Activated CD8-positive, alpha-beta memory T cell treated with anti-CD3 and anti-CD28 coated beads, Interleukin-2, amount 50 U/mL, for 48 hours (primary cell): ENCODE results near the gene AMZ2.
"Not testable (repeated sequence)": the region's sequence is repeated elsewhere in the genome, so short reads cannot be mapped to it uniquely, and the experiment has no call there.

Experiments used
- DNase-seq: peaks from one replicate; pipeline ENCODE4 v3.0.0-alpha.2; 2020

AMZ2 gene

DNA sequence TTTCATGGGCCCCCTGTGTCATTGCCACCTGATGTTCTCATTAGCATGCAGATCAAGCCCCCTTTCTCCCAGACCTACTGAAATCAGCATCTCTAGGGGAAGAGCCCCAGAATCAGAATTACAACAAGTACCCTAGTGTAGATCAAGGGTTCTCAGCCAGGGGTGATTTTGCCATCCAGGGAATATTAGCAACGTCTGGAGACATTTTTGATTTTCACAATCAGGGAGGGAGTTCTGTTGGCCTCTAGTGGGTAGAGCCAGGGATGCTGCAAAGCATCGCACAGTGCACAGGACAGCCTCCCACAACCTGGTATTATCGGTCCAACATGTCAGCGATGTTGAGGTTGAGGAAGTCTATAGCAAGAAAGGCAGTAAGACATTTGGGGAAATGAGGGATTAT lies 7.3 kb downstream of the AMZ2 start:
- no peak for DNase-seq

DNA sequence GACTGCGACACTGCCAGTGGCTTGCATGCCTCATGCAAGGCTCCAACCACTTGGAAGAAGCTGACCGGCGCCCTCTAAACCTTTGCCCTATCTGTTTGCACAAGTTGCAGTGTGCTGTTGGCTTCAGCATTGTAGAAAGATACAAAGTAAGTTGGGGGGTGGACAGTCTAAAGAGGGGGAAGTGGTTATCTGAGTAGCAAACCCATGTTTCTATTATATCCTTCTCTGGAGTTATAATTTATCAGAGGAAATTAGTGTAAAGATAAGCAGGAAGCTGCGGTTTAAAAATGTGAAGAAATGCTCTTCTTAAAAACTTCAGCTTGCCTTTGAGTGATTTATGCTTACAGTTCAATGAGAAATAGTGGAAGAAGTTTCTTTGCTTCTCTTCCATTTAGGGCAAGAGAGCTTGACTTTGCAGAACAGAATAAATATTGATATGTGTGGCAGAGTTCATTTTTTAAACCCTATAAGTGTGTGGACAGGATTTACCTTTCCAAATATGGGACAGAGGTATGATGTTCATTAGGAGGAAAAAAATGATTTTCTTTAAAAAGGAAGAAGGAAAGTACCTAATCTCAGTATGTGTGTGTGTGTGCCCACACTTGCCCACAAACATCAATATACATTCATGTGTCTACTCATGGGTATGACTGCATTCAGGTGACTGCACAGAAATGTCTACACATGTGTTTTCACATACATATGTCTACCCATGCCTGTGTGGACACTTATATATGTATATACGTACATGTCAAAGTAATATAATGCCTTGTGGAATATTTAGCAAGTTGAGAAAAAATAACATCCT lies 8.1 kb downstream of the AMZ2 start:
- no peak for DNase-seq

DNA sequence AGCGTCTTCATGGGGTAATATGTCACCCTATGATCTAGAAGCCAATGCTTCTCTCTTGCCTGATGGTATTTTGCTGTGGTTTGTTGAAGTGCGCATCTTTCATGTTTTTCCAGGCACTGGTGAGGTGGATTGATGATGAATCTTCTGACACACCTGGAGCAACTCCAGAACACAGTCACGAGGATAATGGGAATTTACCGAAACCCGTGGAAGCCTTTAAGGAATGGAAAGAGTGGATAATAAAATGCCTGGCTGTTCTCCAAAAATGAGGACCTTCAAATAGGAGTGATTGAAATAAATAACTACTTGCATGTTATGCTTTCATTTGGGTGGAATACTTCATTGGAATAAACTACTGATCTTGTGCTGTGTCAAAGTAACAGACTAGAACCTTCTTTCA lies 8.9 kb downstream of the AMZ2 start:
- not testable (repeated sequence) for DNase-seq

DNA sequence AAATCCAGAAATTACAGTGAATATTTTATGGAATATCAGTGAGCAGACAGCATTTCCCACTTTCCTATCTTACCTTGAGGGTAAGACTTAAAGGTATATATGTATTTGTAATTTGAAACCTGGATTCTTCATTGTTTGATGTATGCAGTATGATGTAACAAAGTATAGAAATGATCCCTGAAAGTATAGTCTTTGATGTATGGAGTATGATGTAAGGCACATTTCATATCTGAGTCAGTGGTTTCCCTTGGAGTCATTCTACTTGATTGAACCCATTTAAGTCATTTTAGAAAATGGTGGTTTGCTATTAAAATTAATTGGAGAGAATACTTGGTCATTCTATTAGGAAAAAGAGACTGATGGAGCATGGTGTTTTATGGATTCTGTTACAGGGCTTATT lies 10.1 kb downstream of the AMZ2 start:
- no peak for DNase-seq

DNA sequence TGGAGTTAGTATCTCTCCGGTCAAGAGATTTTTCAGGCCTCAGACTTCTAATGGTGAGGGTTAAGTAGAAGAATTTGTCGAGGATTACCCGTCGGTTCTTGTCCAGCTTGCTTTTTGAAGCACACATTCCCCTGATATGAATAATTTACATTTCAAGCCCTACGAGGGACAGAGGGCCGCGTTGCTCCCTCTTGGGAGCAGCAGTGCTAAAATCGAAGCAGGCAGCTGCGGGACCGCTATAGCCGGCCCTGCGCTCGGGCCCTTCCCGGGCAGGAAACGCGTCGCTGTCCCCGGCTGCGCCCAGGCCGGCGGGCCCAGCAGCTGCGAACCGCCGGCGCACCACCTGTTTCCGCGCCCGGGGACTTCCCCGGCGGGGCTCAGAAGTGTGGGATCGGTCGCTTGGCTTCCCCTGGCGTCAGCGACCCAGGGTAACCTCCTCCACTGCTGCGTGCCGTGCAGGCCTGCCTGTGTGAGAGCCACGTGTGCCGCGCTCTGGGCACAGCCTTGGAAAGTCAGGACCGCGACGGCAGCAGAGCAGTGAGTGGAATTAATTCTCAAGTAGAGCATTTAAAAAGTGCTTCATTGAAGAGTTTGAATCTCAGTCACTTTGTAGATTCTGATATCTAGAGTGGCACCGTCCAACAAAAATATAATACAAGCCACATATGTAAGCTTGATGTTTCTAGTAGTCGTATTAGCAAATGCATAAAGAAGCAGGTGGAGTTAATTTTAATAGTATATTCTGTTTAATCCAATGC lies 11.2 kb downstream of the AMZ2 start:
- DNase-seq = peak; percentile 85

DNA sequence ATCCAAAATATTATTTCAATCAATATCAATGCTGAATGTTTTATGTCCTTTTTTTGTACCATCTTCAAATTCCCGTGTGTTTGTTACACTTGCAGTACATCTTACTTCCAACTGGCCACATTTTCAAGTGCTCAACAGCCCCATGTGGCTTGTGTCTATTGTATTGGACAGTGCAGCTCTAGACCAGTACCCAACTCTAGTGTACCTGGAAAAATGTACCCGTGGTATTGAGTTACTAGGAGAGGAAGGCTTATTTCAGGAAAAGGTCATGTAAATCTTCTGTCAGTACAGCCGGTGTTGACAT lies 11.8 kb downstream of the AMZ2 start:
- DNase-seq = not testable (repeated sequence)

DNA sequence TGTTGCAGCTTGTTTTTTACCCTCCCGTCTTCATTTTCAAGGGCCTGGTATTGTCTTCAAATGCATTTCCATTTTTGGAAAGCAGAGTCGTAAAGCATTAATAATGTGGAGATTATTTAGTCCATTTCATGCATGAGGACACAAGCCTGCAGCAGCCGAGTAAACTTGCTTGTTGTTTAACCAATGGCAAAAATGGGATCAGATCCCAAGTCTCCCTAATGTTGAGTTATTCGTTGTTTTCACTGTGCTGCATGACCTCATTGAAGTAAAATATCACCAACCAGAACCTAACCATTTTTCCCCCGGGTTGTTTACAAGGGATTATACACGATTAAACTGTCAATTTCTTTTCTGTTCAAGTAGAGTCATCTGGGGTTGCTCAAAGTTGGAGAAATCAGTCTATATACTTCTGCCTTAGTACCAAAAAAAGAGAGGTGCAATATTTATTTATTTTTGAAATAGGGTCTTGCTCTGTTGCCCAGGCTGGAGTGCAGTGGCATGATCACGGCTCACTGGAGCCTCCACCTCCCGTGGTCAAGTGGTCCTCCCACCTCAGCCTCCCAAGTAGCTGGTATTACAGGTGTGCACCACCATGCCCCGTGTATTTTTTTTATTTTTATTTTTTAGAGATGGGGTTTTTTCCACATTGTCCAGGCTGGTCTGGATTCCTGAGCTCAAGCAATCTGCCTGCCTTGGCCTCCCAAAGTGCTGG lies 12.4 kb downstream of the AMZ2 start:
- DNase-seq = no peak

DNA sequence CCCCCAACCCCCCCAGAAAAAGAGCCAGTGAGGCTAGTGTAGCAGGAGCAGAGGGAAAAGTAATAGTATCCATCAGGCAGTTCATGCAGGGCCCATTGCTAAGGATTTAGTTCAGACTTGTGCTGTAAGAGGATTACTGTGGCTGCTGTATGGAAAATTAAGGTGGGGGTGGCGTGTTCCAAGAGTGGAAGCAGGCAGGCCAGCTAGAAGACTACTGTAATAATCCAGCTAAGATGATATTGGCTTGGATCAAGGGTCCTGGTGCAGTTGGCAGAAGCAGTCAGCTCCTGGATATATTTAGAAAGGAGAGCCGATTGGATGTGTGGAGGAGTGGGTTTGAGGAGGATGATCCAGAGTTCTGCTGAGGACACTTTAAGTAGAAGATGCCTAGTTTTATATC lies 14.6 kb downstream of the AMZ2 start:
- DNase-seq = not testable (repeated sequence)

DNA sequence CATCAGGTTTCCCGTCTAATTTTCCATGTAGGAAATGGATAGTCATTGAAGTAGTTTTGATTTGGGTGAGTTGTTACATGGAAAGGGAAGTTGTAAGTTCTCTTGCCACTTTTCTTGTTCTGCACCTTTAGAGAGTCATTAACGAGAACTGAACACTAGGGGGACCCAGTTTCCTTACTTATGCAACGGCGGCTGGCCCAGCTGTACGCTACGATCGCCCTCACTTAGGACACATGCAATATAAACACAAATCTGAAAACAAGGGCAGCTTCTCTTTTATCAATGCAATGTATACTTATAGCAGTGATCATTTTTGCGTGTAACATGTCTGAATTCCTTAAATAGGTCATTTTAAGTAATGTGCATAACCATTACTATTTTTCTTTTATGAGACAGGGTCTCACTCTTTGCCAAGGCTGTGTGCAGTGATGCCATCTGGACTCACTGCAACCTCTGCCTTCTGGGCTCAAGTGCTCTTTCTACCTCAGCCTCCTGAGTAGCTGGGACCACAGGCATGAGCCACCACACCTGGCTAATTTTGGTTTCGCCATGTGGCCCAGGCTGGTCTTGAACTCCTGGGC lies 15.3 kb downstream of the AMZ2 start:
- DNase-seq = not testable (repeated sequence)

DNA sequence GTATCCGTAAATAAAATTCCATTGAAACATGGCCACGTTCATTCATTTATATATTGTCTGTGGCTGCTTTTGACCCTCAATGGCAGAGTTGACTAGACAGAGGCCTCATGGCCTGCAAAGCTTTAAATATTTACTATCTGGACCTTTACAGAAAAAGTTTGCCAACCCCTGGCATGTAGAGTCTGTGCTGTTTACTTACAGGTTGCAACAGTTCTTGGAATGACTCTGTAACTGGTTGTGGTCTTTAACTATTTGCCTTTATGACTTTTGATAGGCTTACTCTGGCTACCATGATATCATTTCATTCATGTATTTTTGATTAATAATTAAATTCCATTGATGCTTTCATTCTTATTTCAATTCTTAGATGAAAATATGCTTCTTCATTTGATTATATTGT lies 18.0 kb downstream of the AMZ2 start:
- not testable (repeated sequence) for DNase-seq

DNA sequence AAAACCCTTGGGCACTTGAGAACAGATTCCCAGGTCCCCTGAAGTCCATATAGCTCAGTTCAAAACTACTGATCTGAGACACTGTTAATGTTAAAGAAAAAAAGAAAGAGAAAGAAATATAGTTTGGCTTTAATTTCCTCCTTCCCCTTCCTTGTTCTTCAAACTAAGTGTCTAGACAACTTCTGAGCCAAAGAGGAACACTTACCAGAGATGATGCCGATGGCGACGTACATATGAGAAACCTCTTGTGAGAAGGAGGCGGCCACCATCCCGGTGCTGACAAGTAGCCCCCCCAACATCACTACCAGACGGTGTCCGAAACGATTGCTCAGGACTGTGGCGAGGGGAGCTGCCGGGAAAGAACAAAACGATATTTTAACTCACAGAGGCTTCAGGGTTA lies 25.9 kb downstream of the AMZ2 start:
- no peak for DNase-seq

DNA sequence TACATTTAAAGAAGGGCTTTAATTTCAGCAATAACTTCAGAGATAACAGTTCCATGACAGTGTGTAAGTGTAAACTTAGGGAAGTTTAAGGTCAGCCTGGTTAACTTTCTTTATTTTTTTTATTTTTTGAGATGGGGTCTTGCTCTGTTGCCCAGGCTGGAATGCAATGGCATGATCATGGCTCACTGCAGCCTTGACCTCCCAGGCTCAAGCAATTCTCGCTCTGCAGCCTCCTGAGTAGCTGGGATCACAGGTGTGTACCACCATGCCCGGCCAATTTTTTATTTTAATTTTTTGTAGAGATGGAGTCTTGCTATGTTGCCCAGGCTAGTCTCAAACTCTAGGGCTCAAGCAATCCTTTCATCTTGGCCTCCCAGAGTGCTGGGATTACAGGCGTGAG lies 28.5 kb downstream of the AMZ2 start:
- not testable (repeated sequence) for DNase-seq

DNA sequence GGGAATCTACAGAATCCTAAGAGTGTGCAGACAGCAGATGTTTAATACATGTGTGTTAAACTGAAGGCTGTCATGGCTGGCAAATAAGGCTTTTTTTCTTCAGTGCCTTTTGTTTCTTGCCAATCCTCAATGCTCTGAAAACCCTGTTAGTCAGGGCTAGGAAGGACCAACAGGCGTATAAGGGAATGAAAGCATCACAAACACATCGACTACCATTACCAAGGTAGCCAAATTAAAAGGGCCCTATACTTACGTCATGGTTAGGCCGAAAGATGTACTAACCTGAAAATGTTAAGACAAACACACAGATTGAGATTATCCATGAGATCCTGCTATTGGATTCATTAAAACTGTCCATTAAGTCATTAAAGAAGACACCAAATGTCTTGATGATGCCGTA lies 30.0 kb downstream of the AMZ2 start:
- DNase-seq = no peak

DNA sequence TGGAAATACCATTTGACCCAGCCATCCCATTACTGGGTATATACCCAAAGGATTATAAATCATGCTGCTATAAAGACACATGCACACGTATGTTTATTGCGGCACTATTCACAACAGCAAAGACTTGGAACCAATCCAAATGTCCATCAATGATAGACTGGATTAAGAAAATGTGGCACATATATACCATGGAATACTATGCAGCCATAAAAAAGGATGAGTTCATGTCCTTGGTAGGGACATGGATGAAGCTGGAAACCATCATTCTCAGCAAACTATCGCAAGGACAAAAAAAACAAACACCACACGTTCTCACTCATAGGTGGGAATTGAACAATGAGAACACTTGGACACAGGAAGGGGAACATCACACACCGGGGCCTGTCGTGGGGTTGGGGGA lies 34.1 kb downstream of the AMZ2 start:
- not testable (repeated sequence) for DNase-seq

DNA sequence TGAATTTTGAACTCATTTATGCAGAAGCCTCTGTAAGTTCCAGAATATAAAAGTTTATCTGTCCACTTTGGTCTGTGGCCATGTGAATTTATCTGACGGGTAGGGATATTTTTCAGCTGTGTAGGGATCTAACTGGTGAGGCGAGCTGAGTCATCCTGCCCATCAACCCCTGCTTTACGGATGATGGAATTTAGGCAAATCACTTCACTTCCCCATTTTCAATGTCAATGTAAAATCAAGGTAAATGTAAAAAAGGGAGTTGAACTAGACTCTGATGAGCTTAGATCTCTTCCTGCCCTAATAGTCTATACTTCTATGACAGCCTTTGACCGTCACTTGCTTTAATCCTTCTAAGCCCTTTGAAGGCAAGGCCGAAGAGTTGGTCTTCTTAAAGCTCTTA lies 40.5 kb downstream of the AMZ2 start:
- DNase-seq = no peak

DNA sequence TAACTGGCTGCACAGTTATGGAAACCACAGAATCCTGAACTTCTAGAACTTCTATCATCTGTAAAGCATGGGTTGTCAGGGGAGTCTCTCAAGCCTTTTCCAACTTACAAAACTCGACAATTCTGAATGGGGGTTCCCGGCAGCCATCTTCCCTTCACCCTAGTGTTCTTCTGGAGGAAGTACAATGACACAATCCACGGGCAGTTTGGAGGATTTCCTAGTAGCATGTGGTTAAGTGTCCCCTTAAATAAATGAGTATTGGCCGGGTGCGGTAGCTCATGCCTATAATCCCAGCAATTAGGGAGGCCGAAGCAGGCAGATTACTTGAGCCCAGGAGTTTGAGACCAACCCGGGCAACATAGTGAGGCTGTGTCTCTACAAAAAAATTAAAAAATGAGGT lies 41.0 kb downstream of the AMZ2 start:
- no peak for DNase-seq

DNA sequence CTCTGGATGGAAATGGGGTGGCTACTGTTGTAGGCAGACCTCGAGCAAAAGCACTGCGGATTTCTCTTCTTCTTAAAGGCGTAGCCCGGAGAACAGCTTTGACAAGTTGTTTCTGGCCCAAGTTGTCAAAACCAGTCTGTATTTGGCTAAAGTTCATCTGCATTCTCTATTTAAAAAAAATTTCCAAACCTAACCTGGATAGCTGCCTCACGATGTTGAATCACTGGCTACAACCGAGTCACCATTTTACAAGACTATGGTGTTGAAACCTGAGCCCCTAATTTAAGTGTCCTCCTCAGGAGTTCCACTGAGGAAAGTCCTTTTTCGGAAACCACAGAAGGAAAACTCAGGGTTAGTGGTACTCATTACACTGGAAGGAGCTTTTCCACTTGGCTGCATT lies 41.6 kb downstream of the AMZ2 start:
- no peak for DNase-seq

DNA sequence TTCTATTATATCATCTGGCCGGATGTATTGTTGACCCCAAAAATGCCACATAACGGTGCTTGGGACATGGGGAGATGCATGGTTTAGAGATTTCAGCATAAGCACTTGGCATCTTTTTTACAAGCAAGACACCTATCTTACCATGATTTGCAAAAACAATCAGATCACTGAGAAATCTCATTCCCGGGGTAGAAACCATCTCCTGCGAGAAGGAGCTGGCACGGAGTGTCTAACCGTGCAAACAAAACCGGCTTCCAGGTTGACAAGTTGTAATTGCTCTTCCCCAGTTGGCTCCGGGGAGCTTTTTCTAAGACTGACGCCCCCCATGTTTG lies 42.1 kb downstream of the AMZ2 start:
- no peak for DNase-seq

DNA sequence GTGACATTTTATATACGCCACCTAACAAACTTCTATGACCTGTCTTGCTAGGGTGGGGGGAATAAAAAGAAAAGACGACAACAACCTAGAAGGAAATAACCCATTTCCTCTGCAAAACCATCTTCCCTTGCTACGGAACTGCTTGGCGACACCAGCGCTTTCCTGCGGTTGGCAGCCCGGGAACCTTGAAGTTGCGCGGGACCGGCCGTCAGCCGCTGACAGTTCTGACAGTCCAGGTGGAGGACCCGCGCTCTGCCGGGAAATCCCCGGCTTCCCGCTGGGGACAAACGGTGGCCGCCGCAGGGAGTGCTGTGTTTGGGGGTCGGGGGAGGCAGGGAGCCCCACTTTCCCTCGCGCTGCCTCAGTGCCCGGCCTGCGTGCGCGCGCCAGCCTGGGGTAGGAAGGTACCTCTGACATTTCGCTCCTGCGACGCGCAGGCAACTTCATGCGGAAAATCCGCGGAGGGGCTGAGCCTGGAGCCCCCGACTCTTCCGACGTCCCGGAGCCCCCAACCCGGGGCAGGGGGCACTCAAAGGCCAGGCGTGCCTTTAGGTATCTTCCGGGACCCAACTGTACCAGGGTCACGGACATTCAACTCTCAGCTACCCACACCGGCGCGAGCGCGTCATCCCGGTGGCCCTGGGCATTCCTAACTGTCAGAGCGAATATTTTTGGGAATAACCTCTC lies 42.6 kb downstream of the AMZ2 start:
- DNase-seq = peak; percentile 78

DNA sequence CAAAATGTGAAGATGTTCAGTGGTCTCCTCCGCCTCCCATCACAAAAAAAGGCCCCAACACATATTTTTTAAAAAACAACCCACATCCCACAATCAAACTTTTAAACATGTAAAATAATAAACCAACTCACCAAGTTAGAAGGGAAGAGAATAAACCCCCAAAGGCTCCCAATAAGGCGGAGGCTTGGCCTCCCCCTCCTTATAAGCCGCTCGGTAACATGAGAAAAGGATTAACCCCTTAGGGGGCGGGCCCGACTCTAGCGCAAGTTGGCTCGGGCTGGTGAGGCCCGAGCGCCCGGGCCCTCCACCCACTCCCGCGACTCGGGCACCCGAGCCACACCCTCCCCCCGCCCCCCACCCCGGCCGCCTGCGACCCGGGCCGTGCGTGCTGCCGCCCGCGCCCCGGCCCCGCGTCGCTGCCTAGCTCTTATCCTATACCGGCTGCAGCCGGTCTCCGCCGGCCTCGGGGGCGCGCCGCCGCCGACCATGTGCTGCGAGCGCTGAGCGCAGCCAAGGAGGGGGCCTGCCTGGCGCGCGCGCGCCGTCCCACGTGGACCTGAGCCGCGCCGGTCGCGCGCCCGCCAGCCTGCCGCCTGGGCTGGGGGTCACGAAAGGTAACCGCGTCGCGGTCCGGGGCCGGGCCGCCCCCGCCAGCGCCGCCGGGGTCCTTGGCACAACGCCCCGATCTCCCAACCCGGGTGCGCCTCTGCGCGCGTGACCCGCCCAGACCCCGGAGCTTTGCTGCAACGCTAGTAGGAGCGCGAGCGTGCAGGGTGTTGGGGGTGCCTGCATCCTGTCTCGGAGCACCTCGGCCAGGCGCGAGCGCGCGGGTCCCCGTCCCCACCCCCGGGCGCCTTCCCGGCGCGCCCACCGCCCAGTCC lies 43.4 kb downstream of the AMZ2 start, which contains the start of the genes ARSG and SLC16A6:
TSS of gene ARSG (plus strand) at position 541 of the 881 bp plus-strand sequence. CDS start 15,999 bp downstream, outside the sequence.
TSS of gene SLC16A6 (minus strand) at position 173 of the 881 bp plus-strand sequence. CDS start 12,807 bp downstream, outside the sequence.
- DNase-seq = peak; percentile 91

DNA sequence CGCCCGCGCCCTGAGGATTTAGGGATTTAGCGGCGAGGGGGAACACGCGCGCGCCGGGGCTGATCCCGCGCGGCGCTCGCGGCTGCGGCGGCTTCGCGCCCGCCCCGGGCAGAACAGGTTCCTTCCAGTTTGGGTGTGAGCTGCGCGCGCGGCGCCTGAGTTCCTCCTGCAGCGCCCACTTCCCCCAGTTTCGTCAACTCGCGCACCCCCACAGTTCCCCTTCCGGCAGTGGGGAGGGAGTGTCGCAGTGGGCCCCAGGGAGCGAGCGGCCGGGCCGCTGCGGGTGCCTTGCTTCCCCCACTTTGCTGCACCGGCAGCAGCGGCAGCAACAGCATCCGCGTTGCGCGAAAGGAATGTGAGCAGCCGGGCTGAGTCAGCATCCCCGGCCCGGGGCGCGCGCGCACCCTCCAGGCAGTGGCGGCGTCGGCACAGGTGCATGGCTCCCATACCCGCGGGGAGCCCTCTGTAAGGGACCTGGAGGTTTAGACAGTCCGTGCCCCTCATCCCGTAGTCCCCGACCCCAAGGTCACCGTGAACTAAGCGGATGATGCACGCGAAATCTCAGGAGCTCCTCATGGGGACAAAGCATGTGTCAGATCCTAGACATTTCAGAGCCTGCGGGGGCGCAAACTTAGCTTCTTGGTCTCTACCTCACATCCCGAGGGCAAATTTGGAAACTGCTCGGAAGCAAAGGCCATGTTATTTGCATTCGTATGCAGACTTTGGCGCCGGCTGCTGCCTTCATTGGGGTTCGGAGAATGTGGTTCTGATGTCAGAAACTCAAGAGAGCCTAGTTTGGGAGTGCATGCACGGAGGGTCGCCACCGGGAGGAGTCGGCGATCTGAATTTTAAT lies 44.2 kb downstream of the AMZ2 start:
- DNase-seq = peak; percentile 92
